MCF 10A (cell line): Measurements from ENCODE around the gene LRRC3C. TPM values are rescaled to one million over a fixed set of nuclear protein-coding genes. Genes with fewer than 3 reads are reported as not detected.
A peak's percentile ranks its signal among the peaks of the same experiment; 100 is the strongest.

ENCODE experiments used
- BruUV-seq: library from RNA; stranded (reverse); fragments of 400-500 nt; replicated peaks from 2 replicates; lab custom pipeline; 2021; lab: Mats Ljungman, UMichigan
- CTCF ChIA-PET: fragments of 300-600 bp; sonication (Branson Sonifier 250); formaldehyde crosslinking; extraction: SDS; loops from one replicate; lab custom pipeline; 2021; ENCODE audit warnings: antibody characterized with exemption, inconsistent platforms; lab: Yijun Ruan, JAX
- POLR2A ChIA-PET: fragments of 300-600, 350-650 bp; sonication (Branson Sonifier 250); formaldehyde crosslinking; extraction: SDS; loops from one replicate; lab custom pipeline; 2020; ENCODE audit warnings: antibody characterized with exemption, inconsistent platforms; lab: Yijun Ruan, JAX
- DNase-seq: peaks from one replicate; pipeline ENCODE4 v3.0.0-alpha.2; 2018; ENCODE audit not compliant: unreplicated experiment
- H3K27ac Mint-ChIP-seq: one replicate; pipeline ENCODE4 v1.8.0; 2022; ENCODE audit warnings: mild to moderate bottlenecking, low read depth, mixed read lengths; ENCODE audit not compliant: unreplicated experiment
- H3K27me3 Mint-ChIP-seq: one replicate; pipeline ENCODE4 v1.8.0; 2022; ENCODE audit warnings: mixed read lengths; ENCODE audit not compliant: insufficient read depth, unreplicated experiment
- H3K36me3 Mint-ChIP-seq: one replicate; pipeline ENCODE4 v1.8.0; 2022; ENCODE audit warnings: mild to moderate bottlenecking, moderate library complexity, mixed read lengths; ENCODE audit not compliant: insufficient read depth, unreplicated experiment
- H3K4me1 Mint-ChIP-seq: one replicate; pipeline ENCODE4 v1.8.0; 2022; ENCODE audit warnings: mixed read lengths; ENCODE audit not compliant: insufficient read depth, unreplicated experiment
- H3K4me3 Mint-ChIP-seq: one replicate; pipeline ENCODE4 v1.8.0; 2022; ENCODE audit warnings: mild to moderate bottlenecking, moderate library complexity, mixed read lengths; ENCODE audit not compliant: unreplicated experiment
- H3K9me3 Mint-ChIP-seq: one replicate; pipeline ENCODE4 v1.8.0; 2022; ENCODE audit warnings: mixed read lengths; ENCODE audit not compliant: unreplicated experiment
- CTCF ChIP-seq: fragments of 200-600 bp; IDR thresholded peaks from one replicate; pipeline ENCODE4 v1.8.0; 2022; ENCODE audit warnings: antibody characterized with exemption, mild to moderate bottlenecking; ENCODE audit not compliant: unreplicated experiment
- intact Hi-C: fragments of 100-400 bp; cut with micrococcal nuclease; formaldehyde crosslinking; loops from 2 replicates; pipeline ENCODE4 v1.14.1; 2022
- total RNA-seq: library from RNA; stranded (reverse); gene quantifications from 2 replicates; pipeline ENCODE4 v1.2.3, GENCODE V29; 2022

LRRC3C gene
- total RNA-seq, 1 experiment from 2014 or later = not detected

- ChIA-PET POLR2A (interaction anchor here (0.7 kb wide), 1 partner anchor 10 kb away, joined by 4 read pairs; no protein-coding TSS in a partner anchor), CTCF (interaction anchor here (0.5 to 1.0 kb wide), 2 partner anchors 167 to 190 kb away, joined by 4 read pairs; no protein-coding TSS in a partner anchor)
- TF ChIP-seq CTCF = no peak
- H3K27me3 Mint-ChIP-seq = no peaks in the 10 kb centered on the region
- H3K4me3 Mint-ChIP-seq = no peak overlapping the region
- no peaks in the 10 kb centered on the region for H3K9me3 Mint-ChIP-seq
- no peak for DNase-seq
- H3K4me1 Mint-ChIP-seq = peaks cover 5% of the 10 kb centered on the region
- peaks cover 7% of the 10 kb centered on the region for H3K36me3 Mint-ChIP-seq
- intact Hi-C loops = no loop called here
- BruUV-seq = TSS peak; percentile 75
- H3K27ac Mint-ChIP-seq = no peak overlapping the region
These were observed 6.2 kb upstream of the LRRC3C start for GRCh38 chr17:39921323-39921722.

- intact Hi-C loops = no loop called here
- TF ChIP-seq CTCF = no peak
- no peaks in the 10 kb centered on the region for H3K9me3 Mint-ChIP-seq
- peaks cover 6% of the 10 kb centered on the region for H3K4me1 Mint-ChIP-seq
- no peaks in the 10 kb centered on the region for H3K27me3 Mint-ChIP-seq
- no peak overlapping the region for H3K27ac Mint-ChIP-seq
- BruUV-seq = no TSS peak
- POLR2A ChIA-PET = interaction anchor here (0.6 to 0.7 kb wide), 2 partner anchors 11 to 509 kb away, joined by 3 to 4 read pairs; no protein-coding TSS in a partner anchor
- DNase-seq = no peak
- peaks cover 7% of the 10 kb centered on the region for H3K36me3 Mint-ChIP-seq
- CTCF ChIA-PET = interaction anchor here (1.0 kb wide), 1 partner anchor 168 kb away, joined by 4 read pairs; no protein-coding TSS in a partner anchor
- no peak overlapping the region for H3K4me3 Mint-ChIP-seq
These were observed 5.5 kb upstream of the LRRC3C start for GRCh38 chr17:39922006-39922405.

GRCh38 chr17:39923230-39923629, 4.3 kb upstream of the LRRC3C start:
- Mint-ChIP-seq H3K9me3 (no peaks in the 10 kb centered on the region), H3K27me3 (no peaks in the 10 kb centered on the region), H3K36me3 (peaks cover 7% of the 10 kb centered on the region), H3K27ac (no peak overlapping the region), H3K4me1 (peaks cover 6% of the 10 kb centered on the region), H3K4me3 (no peak overlapping the region)
- POLR2A ChIA-PET = no interaction called here
- CTCF ChIA-PET = no interaction called here
- intact Hi-C loops = no loop called here
- TF ChIP-seq CTCF = no peak
- DNase-seq = no peak
- no TSS peak for BruUV-seq

- no peak for DNase-seq
- intact Hi-C loops = no loop called here
- H3K4me1 Mint-ChIP-seq = peaks cover 9% of the 10 kb centered on the region
- POLR2A ChIA-PET = no interaction called here
- H3K27me3 Mint-ChIP-seq = no peaks in the 10 kb centered on the region
- CTCF ChIA-PET = interaction anchor here (0.6 kb wide), 1 partner anchor 892 kb away, joined by 3 read pairs; no protein-coding TSS in a partner anchor
- H3K36me3 Mint-ChIP-seq = peaks cover 7% of the 10 kb centered on the region
- no peak overlapping the region for H3K4me3 Mint-ChIP-seq
- no TSS peak for BruUV-seq
- no peak overlapping the region for H3K27ac Mint-ChIP-seq
- TF ChIP-seq CTCF = no peak
- H3K9me3 Mint-ChIP-seq = no peaks in the 10 kb centered on the region
These were observed 3.5 kb upstream of the LRRC3C start for GRCh38 chr17:39923836-39924690.
